B cell (primary cell): ENCODE data around the gene AZU1. TPM values are rescaled to one million over a fixed set of nuclear protein-coding genes. Genes with fewer than 3 reads are reported as not detected.

Experiments used
- ATAC-seq: fragments of 200-7000 bp; cut with Tn5 transposase; one replicate; pipeline ENCODE4 v1.10.0; 2021; ENCODE audit warnings: low read depth, mild to moderate bottlenecking, moderate number of reproducible peaks, moderate library complexity
- CTCF ChIA-PET: fragments of 350-600 bp; sonication (Branson Sonifier 250); formaldehyde crosslinking; loops from one replicate; lab custom pipeline; 2021; ENCODE audit warnings: antibody characterized with exemption, inconsistent platforms; lab: Charles Lee
- POLR2A ChIA-PET: fragments of 350-600 bp; sonication (Branson Sonifier 250); formaldehyde crosslinking; loops from one replicate; lab custom pipeline; 2021; ENCODE audit warnings: antibody characterized with exemption; lab: Charles Lee
- DNase-seq: peaks from one replicate; pipeline ENCODE4 v3.0.0; 2013
- H2AFZ ChIP-seq: 2 replicates; pipeline ENCODE4 v1.6.1; 2012; ENCODE audit warnings: mild to moderate bottlenecking, low read depth, low read length; ENCODE audit not compliant: insufficient read depth, poor library complexity, severe bottlenecking
- H3K27ac ChIP-seq, 2 donors: 1 replicate in 1 of 2; 2 replicates in 1 of 2; pipeline ENCODE4 v1.5.1; 2012 to 2013; ENCODE audit warnings: low read length in 2 of 2, mild to moderate bottlenecking in 2 of 2, moderate library complexity in 1 of 2
- H3K27me3 ChIP-seq, 4 experiments: fragments of 200-600 bp in 1 of 4; sonication (generic) in 1 of 4; replicated peaks in 1 of 4; 1 replicate in 2 of 4; 2 replicates in 2 of 4; pipeline versions ENCODE4 v1.6.1 to v1.7.0; 2013 to 2016; ENCODE audit warnings: low read length in 3 of 4, mild to moderate bottlenecking in 2 of 4, mixed read lengths in 1 of 4, moderate library complexity in 1 of 4; ENCODE audit not compliant: insufficient read depth in 4 of 4, control insufficient read depth in 3 of 4; ENCODE audit errors: control extremely low read depth in 1 of 4
- H3K36me3 ChIP-seq, 2 experiments: replicated peaks in 1 of 2; 1 replicate in 1 of 2; 2 replicates in 1 of 2; pipeline versions ENCODE4 v1.6.1 to v1.7.1; 2013; ENCODE audit warnings: low read length in 1 of 2; ENCODE audit not compliant: insufficient read depth in 2 of 2, control insufficient read depth in 1 of 2; ENCODE audit errors: control extremely low read depth in 1 of 2, extremely low read depth in 1 of 2
- H3K4me1 ChIP-seq, 2 donors: fragments of 200-600 bp in 1 of 2; sonication (generic) in 1 of 2; 1 replicate in 1 of 2; 2 replicates in 1 of 2; pipeline versions ENCODE4 v1.5.1 to v1.6.1; 2013 to 2017; ENCODE audit warnings: low read length in 2 of 2; ENCODE audit not compliant: control insufficient read depth in 2 of 2, insufficient read depth in 2 of 2
- H3K4me2 ChIP-seq: replicated peaks from 2 replicates; pipeline ENCODE3; 2012; ENCODE audit warnings: mild to moderate bottlenecking, low read depth, low read length; ENCODE audit not compliant: poor library complexity, severe bottlenecking
- H3K4me3 ChIP-seq, 5 experiments: fragments of 200-600 bp in 1 of 5; sonication (generic) in 1 of 5; 1 replicate in 3 of 5; 2 replicates in 2 of 5; pipeline versions ENCODE4 v1.5.1 to v1.7.0; 2011 to 2016; ENCODE audit warnings: low read length in 4 of 5, mild to moderate bottlenecking in 4 of 5, low read depth in 2 of 5, control low read depth in 1 of 5, moderate library complexity in 1 of 5; ENCODE audit not compliant: insufficient read depth in 1 of 5; ENCODE audit errors: control extremely low read depth in 1 of 5, extremely low read depth in 1 of 5
- H3K79me2 ChIP-seq: fragments of 200-600 bp; sonication (generic); one replicate; pipeline ENCODE4 v1.6.0; 2016; ENCODE audit warnings: low read length; ENCODE audit not compliant: control insufficient read depth, insufficient read depth
- H3K9ac ChIP-seq: fragments of 200-600 bp; sonication (generic); 2 replicates; pipeline ENCODE4 v1.6.1; 2017; ENCODE audit warnings: mild to moderate bottlenecking, low read length, moderate library complexity
- H3K9me3 ChIP-seq, 3 donors: one replicate each; pipeline versions ENCODE4 v1.6.1 to v1.7.1; 2013; ENCODE audit warnings: low read length in 2 of 3; ENCODE audit not compliant: control insufficient read depth in 2 of 3, insufficient read depth in 1 of 3; ENCODE audit errors: control extremely low read depth in 1 of 3
- H4K20me1 ChIP-seq: 2 replicates; pipeline ENCODE4 v1.6.0; 2012; ENCODE audit warnings: mild to moderate bottlenecking, low read length; ENCODE audit not compliant: insufficient read depth, control insufficient read depth, poor library complexity, severe bottlenecking
- H3K27ac Mint-ChIP-seq: one replicate; pipeline ENCODE4 v1.8.0; 2021; ENCODE audit warnings: mixed read lengths
- H3K27me3 Mint-ChIP-seq: one replicate; pipeline ENCODE4 v1.8.0; 2021; ENCODE audit warnings: mixed read lengths
- H3K4me1 Mint-ChIP-seq: one replicate; pipeline ENCODE4 v1.8.0; 2021; ENCODE audit warnings: mixed read lengths
- H3K4me3 Mint-ChIP-seq: one replicate; pipeline ENCODE4 v1.8.0; 2021; ENCODE audit warnings: mixed read lengths
- H3K9me3 Mint-ChIP-seq: one replicate; pipeline ENCODE4 v1.8.0; 2022; ENCODE audit warnings: mixed read lengths; ENCODE audit not compliant: insufficient read depth
- CTCF ChIP-seq: fragments of 200-600 bp; IDR thresholded peaks from one replicate; pipeline ENCODE4 v1.8.0; 2022; ENCODE audit warnings: antibody characterized with exemption, mild to moderate bottlenecking
- EZH2 ChIP-seq: IDR thresholded peaks from 2 replicates; pipeline ENCODE4 v1.6.1; 2012; ENCODE audit warnings: borderline replicate concordance, low read depth, mild to moderate bottlenecking, moderate library complexity, low read length; ENCODE audit not compliant: insufficient read depth, poor library complexity, severe bottlenecking
- WGBS: methylation state at CpG from one replicate; pipeline ENCODE4 v1.1.5; 2013; ENCODE audit warnings: missing lambda C conversion rate; ENCODE audit not compliant: insufficient coverage; 5-methylcytosine and 5-hydroxymethylcytosine counted together
- intact Hi-C: fragments of 100-400 bp; cut with micrococcal nuclease; formaldehyde crosslinking; loops from one replicate; pipeline ENCODE4 v1.10.0; 2022
- polyA plus RNA-seq: library from polyadenylated mRNA; depleted of rRNA; stranded (reverse); fragments of >200 nt; gene quantifications from 2 replicates; pipeline ENCODE4 v1.2.3, GENCODE V29; 2012
- total RNA-seq, 2 donors: library from RNA; stranded (reverse); fragments of 120-200 nt in 1 of 2; gene quantifications; 1 replicate in 1 of 2; 2 replicates in 1 of 2; pipeline versions ENCODE4 v1.2.3 to v1.2.4, GENCODE V29; 2013 to 2022

Gene AZU1
- total and polyA plus RNA-seq, 2 donors (not counting 1 experiment from before 2014, with no cell fraction given) = 0.13 to 0.44 TPM

DNA sequence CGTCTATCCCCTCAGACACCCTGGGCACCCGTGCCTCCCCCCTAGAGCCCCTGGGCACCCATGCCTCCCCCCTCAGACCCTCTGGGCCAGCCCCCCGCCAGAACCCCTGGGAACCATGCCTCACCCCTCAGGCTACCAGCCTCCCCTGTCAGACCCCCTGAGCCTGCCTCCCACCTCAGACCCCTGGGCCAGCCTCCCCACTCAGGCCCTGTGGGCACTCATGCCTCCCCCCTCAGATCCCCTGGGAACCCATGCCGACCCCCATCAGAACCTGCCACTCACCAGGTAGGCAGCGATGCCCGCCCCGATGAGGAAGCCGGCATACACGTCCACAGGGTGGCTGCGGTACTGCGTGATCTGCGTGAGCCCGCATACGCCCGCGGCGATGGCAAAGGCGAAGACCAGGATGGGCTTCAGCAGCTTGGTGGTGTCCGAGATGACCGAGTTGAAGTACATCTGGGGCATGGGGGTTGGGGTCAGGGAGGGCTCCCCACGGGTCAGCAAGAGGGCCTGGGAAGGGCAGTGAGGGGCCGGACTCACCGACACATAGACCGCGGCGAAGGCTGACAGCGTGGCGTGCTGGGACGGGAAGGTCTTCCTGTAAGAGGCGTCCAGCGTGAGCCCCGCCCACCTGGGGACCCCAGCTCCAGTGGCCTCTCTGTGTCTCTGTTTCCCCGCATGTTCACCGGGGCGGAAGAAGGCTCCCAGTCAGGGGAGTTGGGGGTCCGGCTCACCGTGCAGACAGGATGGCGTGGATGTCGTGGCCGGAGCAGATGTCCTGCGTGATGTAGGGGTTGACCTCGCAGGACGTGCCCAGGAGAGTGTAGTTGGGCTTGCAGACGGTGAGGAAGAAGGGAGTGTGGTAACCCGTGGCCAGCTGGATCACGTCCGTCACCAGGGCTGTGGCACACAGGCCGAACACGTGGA lies 13.2 kb upstream of the AZU1 start:
- Histone ChIP-seq H3K27me3 (no peaks in the 10 kb centered on the region), H4K20me1 (peaks cover 33% of the 10 kb centered on the region), H3K27ac (no peak overlapping the region), H3K79me2 (peaks cover 4% of the 10 kb centered on the region), H3K4me1 (no peaks in the 10 kb centered on the region), H3K9ac (no peak overlapping the region), H2AFZ (no peak overlapping the region), H3K9me3 (peaks cover 0 to 3% (median 0%) of the 10 kb centered on the region in 3 donors), H3K4me3 (no peak overlapping the region), H3K36me3 (peaks cover 0 to 33% of the 10 kb centered on the region in 2 experiments), H3K4me2 (no peak overlapping the region)
- H3K4me1 Mint-ChIP-seq = no peaks in the 10 kb centered on the region
- H3K4me3 Mint-ChIP-seq = no peak overlapping the region
- no peaks in the 10 kb centered on the region for H3K27me3 Mint-ChIP-seq
- ATAC-seq = no peak
- no peaks in the 10 kb centered on the region for H3K9me3 Mint-ChIP-seq
- WGBS = 95% methylated on average over 47 of the region's 49 CpGs
- ChIA-PET CTCF (no interaction called here), POLR2A (no interaction called here)
- TF ChIP-seq EZH2 (no peak), CTCF (no peak)
- no peak overlapping the region for H3K27ac Mint-ChIP-seq
- peak; percentile 43 for DNase-seq
- intact Hi-C loops = no loop called here
